ENCODE results near the gene DLG2.
"Not testable (repeated sequence)": the region's sequence is repeated elsewhere in the genome, so short reads cannot be mapped to it uniquely, and the experiment has no call there.

Gene DLG2

DNA sequence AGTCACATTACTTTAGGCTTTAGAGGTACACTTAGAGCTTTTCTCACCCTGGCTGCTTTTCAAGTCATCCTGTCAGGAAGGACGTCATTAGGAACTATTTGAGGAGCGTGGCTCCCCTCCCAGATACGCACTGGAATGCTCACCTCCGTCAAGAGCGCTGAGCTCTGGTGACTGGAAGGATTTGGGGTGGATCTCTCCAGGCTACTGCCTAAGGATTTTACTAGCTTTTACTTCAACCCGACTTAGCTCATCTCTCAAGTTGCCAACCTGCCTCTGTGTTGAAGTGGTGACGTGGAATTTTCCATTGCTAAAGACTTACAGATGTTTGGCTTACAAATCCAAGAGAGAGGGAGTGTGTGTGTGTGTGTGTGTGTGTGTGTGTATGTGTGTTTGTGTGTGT is 1985.6 kb downstream of the DLG2 start:
- no peak for DNase-seq

- DNase-seq = no peak
Observed at GRCh38 chr11:83639995-83640758, 1987.0 kb downstream of the DLG2 start.

DNA sequence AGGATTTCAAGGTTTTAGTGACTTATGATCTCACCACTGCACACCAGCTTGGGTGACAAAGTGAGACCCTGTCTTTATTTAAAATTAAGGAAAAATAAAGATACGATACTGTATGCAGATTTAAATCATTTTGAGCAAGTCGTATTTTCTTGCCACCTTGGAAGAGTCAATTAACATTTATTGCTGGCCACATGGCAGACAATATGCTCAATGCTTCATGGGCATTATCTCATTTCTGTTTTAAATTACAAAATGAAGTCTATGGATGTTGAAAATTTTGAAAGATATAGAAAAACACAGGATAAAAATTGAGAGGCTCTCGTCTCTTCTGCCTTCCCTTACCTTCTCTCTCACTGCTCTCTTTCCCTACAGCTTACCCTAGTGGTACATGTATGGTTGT is 1992.0 kb downstream of the DLG2 start:
- no peak for DNase-seq

DNA sequence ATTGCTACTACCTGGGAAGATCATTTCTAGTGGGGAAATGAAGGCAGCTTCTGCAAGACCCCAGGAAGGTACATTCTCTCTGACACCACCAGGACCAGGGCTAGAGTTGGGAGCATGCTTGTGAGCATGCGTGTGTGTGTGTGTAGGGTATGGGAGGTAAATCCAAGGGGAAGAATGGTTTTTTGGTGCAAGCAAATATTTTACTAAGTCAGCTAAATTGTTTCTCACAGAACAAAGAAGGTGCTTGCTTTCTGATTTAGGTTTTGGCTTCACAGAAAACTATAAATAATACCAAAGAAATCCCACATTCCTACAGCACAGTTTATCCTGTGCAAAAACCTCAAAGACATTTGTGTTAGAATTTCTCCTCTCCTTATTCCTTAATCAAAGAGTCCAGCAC is 1996.9 kb downstream of the DLG2 start:
- no peak for DNase-seq

DNA sequence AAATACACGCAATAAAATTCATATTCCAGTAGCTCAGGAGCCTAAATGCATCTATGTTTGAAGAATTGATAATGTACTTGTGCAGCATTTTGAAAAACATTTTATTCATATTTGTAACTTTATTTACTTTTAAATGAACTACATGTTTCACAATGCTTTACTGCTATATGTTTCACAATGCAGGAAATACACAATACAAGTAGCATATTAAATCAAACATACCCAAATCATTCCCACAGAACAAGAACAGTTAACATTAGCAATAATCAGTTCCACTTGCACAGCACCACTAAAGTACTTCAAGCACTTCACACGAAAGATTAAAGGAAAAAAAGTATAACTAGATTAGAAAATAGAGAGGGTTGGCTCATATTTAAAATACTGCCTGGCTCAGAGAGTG is 1997.4 kb downstream of the DLG2 start:
- DNase-seq = no peak

DNA sequence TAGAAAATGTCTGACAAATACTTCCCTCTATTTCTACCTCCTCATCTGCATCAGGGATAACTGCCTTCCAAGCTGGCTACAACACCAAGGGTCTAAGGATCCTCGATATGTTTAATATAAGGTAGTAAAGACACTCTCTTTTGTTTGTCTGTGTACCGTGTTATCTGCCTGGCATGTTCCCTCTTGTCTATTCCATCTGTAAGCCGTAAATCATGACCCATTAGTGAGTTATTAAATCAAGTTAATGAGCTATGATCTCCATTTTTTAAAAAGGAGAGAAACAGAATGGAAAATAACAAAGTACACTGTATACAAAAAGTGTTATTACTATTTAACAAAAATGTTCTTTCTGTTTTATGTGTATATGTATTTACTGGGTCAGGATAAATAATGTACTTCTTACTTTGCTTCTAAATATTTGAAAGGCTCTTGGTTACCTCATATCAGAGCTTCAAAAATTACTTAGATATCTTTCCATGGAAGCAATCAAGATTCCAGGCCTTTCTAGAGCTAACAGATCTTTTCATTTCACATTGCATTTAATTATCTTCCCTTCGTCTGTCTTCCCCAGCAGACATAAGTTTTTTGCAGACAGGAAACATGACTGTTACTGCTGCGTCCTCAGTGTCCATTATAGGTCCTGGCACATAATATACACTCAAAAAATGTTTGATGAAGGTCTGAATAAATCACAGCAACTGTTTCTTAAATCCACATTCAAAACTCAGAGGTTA is 1998.4 kb downstream of the DLG2 start:
- no peak for DNase-seq

DNA sequence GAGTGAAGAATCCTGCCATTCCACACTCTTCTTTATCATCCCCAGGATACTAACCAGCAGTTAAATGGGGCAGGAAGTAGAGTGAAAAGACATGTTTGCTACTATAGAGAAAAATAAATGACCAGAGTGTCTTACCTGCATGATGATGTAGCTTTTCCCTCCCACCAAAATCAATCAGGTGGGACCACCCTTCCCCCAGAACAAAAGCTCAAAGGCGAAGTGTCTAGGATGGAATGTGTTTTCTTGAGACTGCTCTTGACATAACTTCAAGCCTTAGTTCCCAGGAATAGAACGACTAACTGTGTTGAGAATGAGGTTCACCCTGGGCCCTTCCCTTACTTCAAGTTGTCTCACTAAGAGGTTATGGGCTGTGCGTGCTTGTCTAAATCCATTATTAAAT is 2001.8 kb downstream of the DLG2 start:
- no peak for DNase-seq

- no peak for DNase-seq
Observed at GRCh38 chr11:83617671-83618070, 2009.5 kb downstream of the DLG2 start.

- no peak for DNase-seq
Observed at GRCh38 chr11:83613767-83614121, 2013.4 kb downstream of the DLG2 start.

DNA sequence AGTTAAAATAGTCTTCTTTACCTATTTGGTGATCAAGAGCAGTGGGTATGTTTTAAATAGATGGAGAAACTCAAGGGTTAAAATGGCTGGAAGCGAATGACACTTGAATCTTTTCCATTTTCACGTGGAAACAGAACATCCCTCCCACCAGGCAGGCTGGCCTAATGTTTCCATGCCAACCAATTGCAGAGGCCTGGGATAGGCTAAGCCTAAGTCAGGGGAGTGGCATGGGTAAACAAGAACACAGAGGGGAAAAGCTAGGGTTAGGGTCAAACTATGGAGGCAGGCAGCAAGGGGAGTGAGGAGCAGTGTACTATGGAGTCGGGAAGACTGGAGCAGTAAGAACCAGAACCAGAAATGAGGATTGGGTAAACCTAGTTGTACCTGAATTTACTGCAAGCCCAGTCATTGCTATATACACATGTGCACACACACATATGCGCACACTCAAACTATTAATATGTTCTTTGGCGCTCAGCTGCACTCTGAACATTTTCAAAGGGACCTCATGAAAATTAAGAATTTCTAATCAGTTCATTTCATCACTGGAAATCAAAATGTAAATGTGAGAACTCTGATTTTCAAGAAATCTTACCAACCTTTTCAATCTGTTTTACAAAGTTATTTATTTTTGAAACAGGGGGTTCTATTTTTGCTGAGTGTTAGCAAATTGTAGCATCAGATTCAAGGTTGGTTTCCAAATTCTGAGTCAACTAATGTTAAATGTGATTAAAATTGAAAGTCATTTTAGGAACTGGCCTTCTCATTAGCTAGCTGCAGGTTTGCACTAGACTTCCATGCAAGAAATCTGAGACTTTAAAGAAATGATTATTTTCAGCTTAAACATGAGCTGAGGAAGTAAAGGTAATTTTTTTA is 2014.0 kb downstream of the DLG2 start:
- DNase-seq = no peak

- no peak for DNase-seq
Observed at GRCh38 chr11:83611600-83611999, 2015.5 kb downstream of the DLG2 start.

- DNase-seq = no peak
Observed at GRCh38 chr11:83611031-83611430, 2016.1 kb downstream of the DLG2 start.

DNA sequence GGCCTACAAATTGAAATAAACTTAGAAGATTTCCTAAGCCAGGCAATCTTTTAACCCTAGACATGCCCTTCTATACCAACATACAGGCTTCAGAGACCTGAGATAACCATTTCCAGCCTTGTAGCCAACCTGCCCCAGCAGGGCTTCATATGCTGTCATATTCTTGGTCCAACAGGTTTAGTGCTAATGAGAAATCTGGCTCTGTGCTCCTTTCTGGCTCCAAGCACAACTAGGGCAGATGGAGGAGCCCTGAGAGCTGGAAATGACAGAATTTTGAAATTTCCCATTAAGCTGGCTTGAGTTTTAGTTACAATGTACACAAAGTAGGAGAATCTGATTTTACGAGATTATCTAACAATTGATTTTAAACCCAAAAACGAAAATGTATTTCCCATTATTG is 2018.0 kb downstream of the DLG2 start:
- no peak for DNase-seq

- DNase-seq = no peak
Observed at GRCh38 chr11:83608571-83608970, 2018.6 kb downstream of the DLG2 start.

DNA sequence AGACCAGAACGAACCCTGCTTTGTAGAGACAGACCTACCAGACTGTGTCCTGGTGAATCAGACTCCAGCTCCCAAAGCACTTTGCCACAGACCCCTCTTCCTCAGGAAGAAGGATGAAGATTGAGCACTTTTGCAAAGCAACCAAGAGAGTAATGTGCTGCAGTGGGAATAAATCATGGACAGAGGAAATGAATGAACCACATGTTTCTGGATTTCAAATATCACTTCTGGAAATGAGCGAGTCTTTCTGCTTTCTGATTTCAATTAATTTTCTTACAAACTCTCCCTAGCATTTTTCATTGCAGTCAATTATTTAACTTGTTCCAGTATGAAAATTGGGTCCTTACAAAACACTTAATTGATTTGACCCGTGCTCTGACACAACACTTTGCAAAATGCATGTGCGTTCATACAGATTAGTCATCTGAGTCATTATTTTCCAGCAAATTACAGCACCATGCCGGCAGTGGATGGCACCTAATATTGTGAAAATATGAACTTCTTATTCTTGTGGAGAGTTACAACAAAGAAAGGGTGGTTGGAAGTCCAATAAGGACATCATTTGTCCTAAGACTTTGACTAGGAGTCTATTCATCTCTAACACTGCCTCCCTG is 2025.1 kb downstream of the DLG2 start:
- no peak for DNase-seq

DNA sequence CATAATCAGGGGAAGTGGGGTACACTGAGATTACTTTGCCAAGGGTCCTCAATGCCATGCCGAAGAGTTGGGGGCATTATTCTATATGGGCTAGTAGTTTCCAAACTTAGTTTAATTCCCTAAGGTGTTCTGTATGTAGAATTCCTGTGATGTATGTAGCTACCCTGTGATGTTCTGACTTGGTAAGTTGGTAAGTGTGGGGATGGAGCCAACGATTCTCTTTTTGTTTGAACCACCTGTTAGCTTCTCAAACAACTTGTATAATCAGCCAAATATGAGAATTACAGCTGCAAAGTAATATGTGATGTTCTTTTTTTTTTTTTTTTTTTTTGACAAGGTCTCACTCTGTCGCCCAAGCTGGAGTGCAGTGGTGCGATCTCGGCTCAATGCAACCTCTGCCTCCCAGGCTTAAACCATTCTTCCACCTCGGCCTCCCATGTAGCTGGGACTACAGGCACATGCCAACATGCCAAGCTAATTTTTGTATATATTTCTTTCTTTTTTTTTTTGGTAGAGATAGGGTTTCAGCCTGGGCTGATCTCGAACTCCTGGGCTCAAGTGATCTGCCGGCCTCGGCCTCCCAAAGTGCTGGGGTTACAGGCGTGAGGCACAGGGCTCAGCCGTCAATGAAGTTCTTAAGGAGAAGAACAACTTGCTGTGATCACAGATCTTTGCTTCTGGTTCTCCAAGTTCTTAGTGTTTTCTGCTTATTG is 2025.8 kb downstream of the DLG2 start:
- no peak for DNase-seq

- DNase-seq = no peak
Observed at GRCh38 chr11:83600661-83601060, 2026.5 kb downstream of the DLG2 start.

GRCh38 chr11:83599066-83599465 is 2028.1 kb downstream of the DLG2 start:
- DNase-seq = no peak

DNA sequence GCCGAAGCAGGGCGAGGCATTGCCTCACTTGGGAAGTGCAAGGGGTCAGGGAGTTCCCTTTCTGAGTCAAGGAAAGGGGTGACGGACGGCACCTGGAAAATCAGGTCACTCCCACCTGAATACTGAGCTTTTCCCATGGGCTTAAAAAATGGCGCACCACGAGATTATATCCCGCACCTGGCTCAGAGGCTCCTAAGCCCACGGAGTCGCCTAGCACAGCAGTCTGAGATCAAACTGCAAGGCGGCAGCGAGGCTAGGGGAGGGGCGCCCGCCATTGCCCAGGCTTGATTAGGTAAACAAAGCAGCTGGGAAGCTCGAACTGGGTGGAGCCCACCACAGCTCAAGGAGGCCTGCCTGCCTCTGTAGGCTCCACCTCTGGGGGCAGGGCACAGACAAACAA is 2039.3 kb downstream of the DLG2 start:
- not testable (repeated sequence) for DNase-seq

DNA sequence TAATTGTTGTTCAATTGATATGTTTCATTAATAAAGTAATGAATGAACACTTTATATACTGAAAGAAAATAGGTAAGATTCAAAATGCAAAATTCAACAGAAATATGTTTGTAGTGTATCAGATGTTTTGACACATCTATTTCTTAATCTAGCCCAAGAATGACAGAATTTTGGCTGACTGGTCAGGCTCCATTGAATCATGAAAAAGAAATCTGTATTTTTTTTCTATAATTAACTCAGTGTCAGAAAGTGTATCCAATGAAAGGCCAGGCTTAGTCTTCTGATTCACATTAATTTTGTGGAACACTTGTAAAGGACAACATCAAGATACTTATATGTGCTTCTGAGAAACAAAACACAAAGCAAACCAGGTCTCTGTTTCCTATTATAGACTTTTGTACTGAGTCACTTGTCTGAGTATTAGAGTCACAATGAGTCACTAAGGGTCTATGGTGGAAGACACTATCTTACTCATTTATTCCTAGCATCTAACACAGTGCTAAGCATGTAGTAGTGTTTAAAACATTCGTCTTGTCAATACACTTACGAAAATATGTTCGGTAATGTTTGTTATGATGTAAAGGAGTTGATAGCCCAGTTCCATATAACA is 2043.3 kb downstream of the DLG2 start:
- DNase-seq = no peak

DNA sequence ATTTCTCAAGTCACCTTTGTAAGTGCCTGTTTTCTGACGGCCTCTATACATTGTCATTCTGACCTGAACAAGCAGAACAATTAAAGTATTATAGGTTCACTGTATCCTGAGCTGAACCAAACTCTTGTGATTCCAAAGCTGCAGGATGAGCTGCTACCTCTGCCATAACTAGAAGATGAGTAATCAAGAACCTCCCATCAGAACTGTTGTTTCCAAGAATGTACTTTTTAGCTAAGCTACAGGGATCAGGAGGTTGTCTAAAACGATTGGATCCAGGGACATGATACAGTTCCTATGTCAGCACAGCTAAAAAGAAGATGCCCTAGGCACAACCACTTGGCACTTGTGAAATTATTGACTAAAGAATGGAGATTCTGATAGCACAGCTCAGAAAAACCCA is 2052.6 kb downstream of the DLG2 start:
- no peak for DNase-seq
